ENCODE data around the gene WNT3A.
"Not testable (repeated sequence)": the region's sequence is repeated elsewhere in the genome, so short reads cannot be mapped to it uniquely, and the experiment has no call there.

- TF ChIP-seq POLR2AphosphoS5 (IDR thresholded peaks at IDR 0.05; ENCODE audit: low read depth); REST (IDR thresholded peaks at IDR 0.05; ENCODE audit: insufficient replicate concordance, low read depth); CTCF (IDR thresholded peaks at IDR 0.05; ENCODE audit: insufficient read depth, low read length): not testable (repeated sequence)
These were observed 31.1 kb upstream of the WNT3A start for GRCh38 chr1:227975583-227976283.

Measured in HL-60 (cell line).